CD4-positive, alpha-beta T cell treated with Interleukin-1 beta for 1 hour (primary cell): ENCODE data around the gene SOX3.

Experiments
- DNase-seq, 2 donors: peaks; one replicate each; pipeline ENCODE4 v3.0.0-alpha.2; 2020 to 2022

Gene SOX3

GRCh38 chrX:140492066-140492994 lies 12.5 kb downstream of the SOX3 start:
- DNase-seq = no peak

- DNase-seq = no peak
Observed at GRCh38 chrX:140480765-140481164, 24.1 kb downstream of the SOX3 start.

DNA sequence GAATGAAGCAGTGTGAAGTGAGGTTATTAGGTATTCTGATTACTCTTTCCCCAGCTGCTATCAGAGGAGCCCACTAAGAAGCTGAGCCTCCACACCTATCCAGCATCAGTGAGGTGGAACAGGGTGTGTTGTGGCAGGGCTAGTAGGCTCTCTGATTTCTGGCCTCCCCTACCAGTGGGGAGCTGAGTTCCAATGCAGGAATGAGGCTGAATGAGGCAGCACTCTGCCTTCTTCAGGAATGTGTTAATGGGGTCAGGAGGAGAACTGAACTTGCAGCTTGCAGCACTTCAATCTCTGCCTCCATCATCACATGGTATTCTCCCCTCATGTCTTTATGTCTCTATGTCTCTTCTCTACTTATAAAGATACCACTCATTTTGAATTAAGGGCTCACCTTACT lies 26.9 kb downstream of the SOX3 start:
- DNase-seq = no peak

DNA sequence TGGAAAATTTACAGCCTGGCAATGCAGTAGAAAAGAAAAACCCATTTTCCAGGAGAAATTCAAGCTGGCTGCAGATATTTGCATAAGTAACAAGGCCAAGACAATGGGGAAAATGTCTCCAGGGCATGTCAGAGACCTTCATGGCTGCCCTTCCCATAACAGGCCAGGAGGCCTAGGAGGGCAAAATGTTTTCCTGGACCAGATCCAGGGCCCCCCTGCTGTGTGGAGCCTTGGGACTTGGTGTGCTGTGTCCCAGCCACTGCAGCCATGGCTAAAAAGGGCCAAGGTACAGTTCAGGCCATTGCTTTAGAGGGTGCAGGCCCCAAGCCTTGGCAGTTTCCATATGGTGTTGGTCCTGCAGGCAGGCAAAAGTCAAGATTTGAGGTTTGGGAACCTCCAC lies 29.8 kb downstream of the SOX3 start:
- DNase-seq = no peak

- no peak for DNase-seq
Observed at GRCh38 chrX:140467211-140467610, 37.7 kb downstream of the SOX3 start.
